ENCODE data around the gene FOXE1. TPM values are rescaled to one million over a fixed set of nuclear protein-coding genes. Genes with fewer than 3 reads are reported as not detected.

The FOXE1 gene
- total RNA-seq, 2 donors from 2014 or later: not detected

GRCh38 chr9:97846347-97846746 is 6.7 kb upstream of the FOXE1 start:
- no peak for DNase-seq
- H3K4me3 ChIP-seq (ENCODE audit: low read length): no peak overlapping the region
- Mint-ChIP-seq H3K27ac (no peak overlapping the region), H3K4me1 (peaks cover 4% of the 10 kb centered on the region), H3K27me3 (ENCODE audit: insufficient read depth) (peaks cover 85% of the 10 kb centered on the region), H3K9me3 (no peaks in the 10 kb centered on the region), H3K4me3 (no peak overlapping the region), H3K36me3 (ENCODE audit: low read depth) (no peaks in the 10 kb centered on the region)
- no peak overlapping the region for H3K9ac ChIP-seq (ENCODE audit: extremely low read depth, low read length, poor library complexity, severe bottlenecking)
- H3K9me3 ChIP-seq (ENCODE audit: control insufficient read depth, low read length): no peaks in the 10 kb centered on the region
- TF ChIP-seq CTCF (conservative IDR thresholded peaks at IDR 0.05): peak; percentile 34
- WGBS, 2 experiments (ENCODE audit: insufficient coverage in 1 of 2, insufficient read length in 1 of 2): 65 to 90% methylated on average over 2 to 4 of the region's 4 CpGs
- H3K27ac ChIP-seq (ENCODE audit: low read depth, low read length): no peak overlapping the region
- no peaks in the 10 kb centered on the region for H3K4me1 ChIP-seq (ENCODE audit: control insufficient read depth, insufficient read depth, low read length)
- peaks cover 85% of the 10 kb centered on the region for H3K27me3 ChIP-seq (ENCODE audit: control insufficient read depth, insufficient read depth, low read length, poor library complexity, severe bottlenecking)
- H3K36me3 ChIP-seq (ENCODE audit: control insufficient read depth, insufficient read depth, low read length): no peaks in the 10 kb centered on the region

- no peak overlapping the region for H3K4me3 ChIP-seq (ENCODE audit: low read length)
These were observed 5.4 kb upstream of the FOXE1 start for GRCh38 chr9:97847474-97848214.

GRCh38 chr9:97848215-97848479 is 4.9 kb upstream of the FOXE1 start:
- H3K4me1 Mint-ChIP-seq: peaks cover 7% of the 10 kb centered on the region
- peak; percentile 67 for TF ChIP-seq CTCF (conservative IDR thresholded peaks at IDR 0.05)
- peak overlapping the region; percentile 38 for H3K4me3 Mint-ChIP-seq
- Histone ChIP-seq H3K4me3 (ENCODE audit: low read length) (peak overlapping the region; percentile 60), H3K27ac (ENCODE audit: low read depth, low read length) (no peak overlapping the region), H3K9me3 (ENCODE audit: control insufficient read depth, low read length) (no peaks in the 10 kb centered on the region), H3K36me3 (ENCODE audit: control insufficient read depth, insufficient read depth, low read length) (no peaks in the 10 kb centered on the region), H3K27me3 (ENCODE audit: control insufficient read depth, insufficient read depth, low read length, poor library complexity, severe bottlenecking) (peaks cover 92% of the 10 kb centered on the region), H3K4me1 (ENCODE audit: control insufficient read depth, insufficient read depth, low read length) (peaks cover under 1% of the 10 kb centered on the region), H3K9ac (ENCODE audit: extremely low read depth, low read length, poor library complexity, severe bottlenecking) (no peak overlapping the region)
- DNase-seq: no peak
- no peaks in the 10 kb centered on the region for H3K9me3 Mint-ChIP-seq
- 5 to 6% methylated on average over 6 to 7 of the region's 7 CpGs for WGBS, 2 experiments (ENCODE audit: insufficient coverage in 1 of 2, insufficient read length in 1 of 2)
- H3K27me3 Mint-ChIP-seq (ENCODE audit: insufficient read depth): peaks cover 92% of the 10 kb centered on the region
- H3K36me3 Mint-ChIP-seq (ENCODE audit: low read depth): no peaks in the 10 kb centered on the region
- H3K27ac Mint-ChIP-seq: no peak overlapping the region

More at GRCh38 chr9:97847474-97848214, 5.4 kb upstream of the FOXE1 start:
- no peaks in the 10 kb centered on the region for H3K4me1 ChIP-seq (ENCODE audit: control insufficient read depth, insufficient read depth, low read length)
- Mint-ChIP-seq H3K27me3 (ENCODE audit: insufficient read depth) (peaks cover 94% of the 10 kb centered on the region), H3K27ac (no peak overlapping the region), H3K36me3 (ENCODE audit: low read depth) (no peaks in the 10 kb centered on the region), H3K4me3 (peak overlapping the region; percentile 38), H3K9me3 (no peaks in the 10 kb centered on the region), H3K4me1 (peaks cover 7% of the 10 kb centered on the region)
- H3K36me3 ChIP-seq (ENCODE audit: control insufficient read depth, insufficient read depth, low read length): no peaks in the 10 kb centered on the region
- TF ChIP-seq CTCF (conservative IDR thresholded peaks at IDR 0.05): no peak
- peaks cover 92% of the 10 kb centered on the region for H3K27me3 ChIP-seq (ENCODE audit: control insufficient read depth, insufficient read depth, low read length, poor library complexity, severe bottlenecking)
- WGBS, 2 experiments (ENCODE audit: insufficient coverage in 1 of 2, insufficient read length in 1 of 2): 17 to 23% methylated on average over 14 to 31 of the region's 31 CpGs
- no peak overlapping the region for H3K27ac ChIP-seq (ENCODE audit: low read depth, low read length)
- DNase-seq: peak; percentile 68
- H3K9ac ChIP-seq (ENCODE audit: extremely low read depth, low read length, poor library complexity, severe bottlenecking): no peak overlapping the region
- no peaks in the 10 kb centered on the region for H3K9me3 ChIP-seq (ENCODE audit: control insufficient read depth, low read length)
